ENCODE measurements around the gene CD151. TPM values are rescaled to one million over a fixed set of nuclear protein-coding genes. Genes with fewer than 3 reads are reported as not detected.

The CD151 gene
- total and polyA plus RNA-seq, 10 donors = 38.0 to 142 (median 81.4) TPM

- H3K4me3 ChIP-seq = no peak overlapping the region
- H3K9me3 ChIP-seq = no peaks in the 10 kb centered on the region
- intact Hi-C loops (cut with DNase I; ENCODE audit: low total_unique reads) = no loop called here
- H3K27me3 ChIP-seq (replicated peaks in 1 of 7) = no peaks in the 10 kb centered on the region
- WGBS, 5 donors = 91 to 97% (median 92%) methylated on average over 6 to 8 of the region's 8 CpGs; no CpG with 5 or more reads in 1 of the 5 donors
- no peak overlapping the region for H3K27ac ChIP-seq
- TF ChIP-seq POLR2AphosphoS5 (IDR thresholded peaks at IDR 0.05) (no peak), POLR2A (IDR thresholded peaks at IDR 0.05) (no peak), CTCF (IDR thresholded peaks at IDR 0.05 in 8 of 11, conservative IDR thresholded peaks at IDR 0.05 in 3 of 11) (no peak)
- no peak for DNase-seq
- H3K36me3 ChIP-seq = peaks cover 0 to 42% (median 14%) of the 10 kb centered on the region in 6 donors
- H3K4me1 ChIP-seq = peaks cover 17 to 66% (median 46%) of the 10 kb centered on the region in 6 donors
Measured at GRCh38 chr11:803467-803742, 29.3 kb upstream of the CD151 start.

- WGBS, 5 donors = 54 to 72% (median 58%) methylated on average over 13 to 26 of the region's 26 CpGs
- Histone ChIP-seq H3K4me3 (peak overlapping the region in 7 of 8 donors; percentile 62 to 88 (median 71)), H3K36me3 (peaks cover 0 to 42% (median 14%) of the 10 kb centered on the region in 6 donors), H3K27me3 (replicated peaks in 1 of 7) (no peaks in the 10 kb centered on the region), H3K4me1 (peaks cover 20 to 68% (median 48%) of the 10 kb centered on the region in 6 donors), H3K27ac (peak overlapping the region in 7 of 8 donors; percentile 89 to 97 (median 93)), H3K9me3 (no peaks in the 10 kb centered on the region)
- TF ChIP-seq POLR2AphosphoS5 (IDR thresholded peaks at IDR 0.05) (peak in 1 of 3 donors; percentile 43), POLR2A (IDR thresholded peaks at IDR 0.05) (no peak)
- intact Hi-C loops (cut with DNase I; ENCODE audit: low total_unique reads) = no loop called here
- peak; percentile 87 for DNase-seq
Measured at GRCh38 chr11:803770-804598, 28.8 kb upstream of the CD151 start.

GRCh38 chr11:804599-804964 lies 28.2 kb upstream of the CD151 start:
- Histone ChIP-seq H3K4me3 (peak overlapping the region; percentile 58 to 88 (median 67)), H3K27ac (peak overlapping the region; percentile 89 to 97 (median 93)), H3K9me3 (no peaks in the 10 kb centered on the region), H3K4me1 (peaks cover 20 to 69% (median 48%) of the 10 kb centered on the region in 6 donors), H3K36me3 (peaks cover 0 to 36% (median 13%) of the 10 kb centered on the region in 6 donors), H3K27me3 (replicated peaks in 1 of 7) (no peaks in the 10 kb centered on the region)
- TF ChIP-seq CTCF (IDR thresholded peaks at IDR 0.05 in 8 of 11, conservative IDR thresholded peaks at IDR 0.05 in 3 of 11) (no peak), POLR2AphosphoS5 (IDR thresholded peaks at IDR 0.05) (no peak), POLR2A (IDR thresholded peaks at IDR 0.05) (no peak)
- WGBS, 5 donors = 2 to 17% (median 5%) methylated on average over 2 to 18 of the region's 18 CpGs
- no peak for DNase-seq
- intact Hi-C loops (cut with DNase I; ENCODE audit: low total_unique reads) = no loop called here

GRCh38 chr11:808427-809286 lies 24.1 kb upstream of the CD151 start:
- Histone ChIP-seq H3K27me3 (replicated peaks in 1 of 7) (no peaks in the 10 kb centered on the region), H3K4me3 (peak overlapping the region; percentile 78 to 99 (median 90)), H3K36me3 (peaks cover 0 to 26% (median 25%) of the 10 kb centered on the region in 6 donors), H3K27ac (peak overlapping the region; percentile 92 to 96 (median 96)), H3K4me1 (peaks cover 28 to 80% (median 61%) of the 10 kb centered on the region in 6 donors), H3K9me3 (no peaks in the 10 kb centered on the region)
- TF ChIP-seq POLR2A (IDR thresholded peaks at IDR 0.05) = no peak
- no peak for TF ChIP-seq POLR2AphosphoS5 (IDR thresholded peaks at IDR 0.05)
- peak in 3 of 11 experiments; percentile 2 to 10 (median 7) for TF ChIP-seq CTCF (IDR thresholded peaks at IDR 0.05 in 8 of 11, conservative IDR thresholded peaks at IDR 0.05 in 3 of 11)
- intact Hi-C loops (cut with DNase I; ENCODE audit: low total_unique reads) = no loop called here
- peak; percentile 80 for DNase-seq
- 29 to 35% (median 31%) methylated on average over 30 to 36 of the region's 36 CpGs for WGBS, 5 donors

Data from spleen (tissue), 11 donors.